B cell (primary cell): ENCODE measurements around the gene AUP1. TPM values are rescaled to one million over a fixed set of nuclear protein-coding genes. Genes with fewer than 3 reads are reported as not detected.

Experiments used
- ATAC-seq: fragments of 200-7000 bp; cut with Tn5 transposase; one replicate; pipeline ENCODE4 v1.10.0; 2021; ENCODE audit warnings: low read depth, mild to moderate bottlenecking, moderate number of reproducible peaks, moderate library complexity
- CTCF ChIA-PET: fragments of 350-600 bp; sonication (Branson Sonifier 250); formaldehyde crosslinking; loops from one replicate; lab custom pipeline; 2021; ENCODE audit warnings: antibody characterized with exemption, inconsistent platforms; lab: Charles Lee
- POLR2A ChIA-PET: fragments of 350-600 bp; sonication (Branson Sonifier 250); formaldehyde crosslinking; loops from one replicate; lab custom pipeline; 2021; ENCODE audit warnings: antibody characterized with exemption; lab: Charles Lee
- DNase-seq: peaks from one replicate; pipeline ENCODE4 v3.0.0; 2013
- H2AFZ ChIP-seq: 2 replicates; pipeline ENCODE4 v1.6.1; 2012; ENCODE audit warnings: mild to moderate bottlenecking, low read depth, low read length; ENCODE audit not compliant: insufficient read depth, poor library complexity, severe bottlenecking
- H3K27ac ChIP-seq, 2 donors: 1 replicate in 1 of 2; 2 replicates in 1 of 2; pipeline ENCODE4 v1.5.1; 2012 to 2013; ENCODE audit warnings: low read length in 2 of 2, mild to moderate bottlenecking in 2 of 2, moderate library complexity in 1 of 2
- H3K27me3 ChIP-seq, 4 experiments: fragments of 200-600 bp in 1 of 4; sonication (generic) in 1 of 4; replicated peaks in 1 of 4; 1 replicate in 2 of 4; 2 replicates in 2 of 4; pipeline versions ENCODE4 v1.6.1 to v1.7.0; 2013 to 2016; ENCODE audit warnings: low read length in 3 of 4, mild to moderate bottlenecking in 2 of 4, mixed read lengths in 1 of 4, moderate library complexity in 1 of 4; ENCODE audit not compliant: insufficient read depth in 4 of 4, control insufficient read depth in 3 of 4; ENCODE audit errors: control extremely low read depth in 1 of 4
- H3K36me3 ChIP-seq, 2 experiments: replicated peaks in 1 of 2; 1 replicate in 1 of 2; 2 replicates in 1 of 2; pipeline versions ENCODE4 v1.6.1 to v1.7.1; 2013; ENCODE audit warnings: low read length in 1 of 2; ENCODE audit not compliant: insufficient read depth in 2 of 2, control insufficient read depth in 1 of 2; ENCODE audit errors: control extremely low read depth in 1 of 2, extremely low read depth in 1 of 2
- H3K4me1 ChIP-seq, 2 donors: fragments of 200-600 bp in 1 of 2; sonication (generic) in 1 of 2; 1 replicate in 1 of 2; 2 replicates in 1 of 2; pipeline versions ENCODE4 v1.5.1 to v1.6.1; 2013 to 2017; ENCODE audit warnings: low read length in 2 of 2; ENCODE audit not compliant: control insufficient read depth in 2 of 2, insufficient read depth in 2 of 2
- H3K4me2 ChIP-seq: replicated peaks from 2 replicates; pipeline ENCODE3; 2012; ENCODE audit warnings: mild to moderate bottlenecking, low read depth, low read length; ENCODE audit not compliant: poor library complexity, severe bottlenecking
- H3K4me3 ChIP-seq, 5 experiments: fragments of 200-600 bp in 1 of 5; sonication (generic) in 1 of 5; 1 replicate in 3 of 5; 2 replicates in 2 of 5; pipeline versions ENCODE4 v1.5.1 to v1.7.0; 2011 to 2016; ENCODE audit warnings: low read length in 4 of 5, mild to moderate bottlenecking in 4 of 5, low read depth in 2 of 5, control low read depth in 1 of 5, moderate library complexity in 1 of 5; ENCODE audit not compliant: insufficient read depth in 1 of 5; ENCODE audit errors: control extremely low read depth in 1 of 5, extremely low read depth in 1 of 5
- H3K79me2 ChIP-seq: fragments of 200-600 bp; sonication (generic); one replicate; pipeline ENCODE4 v1.6.0; 2016; ENCODE audit warnings: low read length; ENCODE audit not compliant: control insufficient read depth, insufficient read depth
- H3K9ac ChIP-seq: fragments of 200-600 bp; sonication (generic); 2 replicates; pipeline ENCODE4 v1.6.1; 2017; ENCODE audit warnings: mild to moderate bottlenecking, low read length, moderate library complexity
- H3K9me3 ChIP-seq, 3 donors: one replicate each; pipeline versions ENCODE4 v1.6.1 to v1.7.1; 2013; ENCODE audit warnings: low read length in 2 of 3; ENCODE audit not compliant: control insufficient read depth in 2 of 3, insufficient read depth in 1 of 3; ENCODE audit errors: control extremely low read depth in 1 of 3
- H4K20me1 ChIP-seq: 2 replicates; pipeline ENCODE4 v1.6.0; 2012; ENCODE audit warnings: mild to moderate bottlenecking, low read length; ENCODE audit not compliant: insufficient read depth, control insufficient read depth, poor library complexity, severe bottlenecking
- H3K27ac Mint-ChIP-seq: one replicate; pipeline ENCODE4 v1.8.0; 2021; ENCODE audit warnings: mixed read lengths
- H3K27me3 Mint-ChIP-seq: one replicate; pipeline ENCODE4 v1.8.0; 2021; ENCODE audit warnings: mixed read lengths
- H3K4me1 Mint-ChIP-seq: one replicate; pipeline ENCODE4 v1.8.0; 2021; ENCODE audit warnings: mixed read lengths
- H3K4me3 Mint-ChIP-seq: one replicate; pipeline ENCODE4 v1.8.0; 2021; ENCODE audit warnings: mixed read lengths
- H3K9me3 Mint-ChIP-seq: one replicate; pipeline ENCODE4 v1.8.0; 2022; ENCODE audit warnings: mixed read lengths; ENCODE audit not compliant: insufficient read depth
- CTCF ChIP-seq: fragments of 200-600 bp; IDR thresholded peaks from one replicate; pipeline ENCODE4 v1.8.0; 2022; ENCODE audit warnings: antibody characterized with exemption, mild to moderate bottlenecking
- EZH2 ChIP-seq: IDR thresholded peaks from 2 replicates; pipeline ENCODE4 v1.6.1; 2012; ENCODE audit warnings: borderline replicate concordance, low read depth, mild to moderate bottlenecking, moderate library complexity, low read length; ENCODE audit not compliant: insufficient read depth, poor library complexity, severe bottlenecking
- WGBS: methylation state at CpG from one replicate; pipeline ENCODE4 v1.1.5; 2013; ENCODE audit warnings: missing lambda C conversion rate; ENCODE audit not compliant: insufficient coverage; 5-methylcytosine and 5-hydroxymethylcytosine counted together
- intact Hi-C: fragments of 100-400 bp; cut with micrococcal nuclease; formaldehyde crosslinking; loops from one replicate; pipeline ENCODE4 v1.10.0; 2022
- polyA plus RNA-seq: library from polyadenylated mRNA; depleted of rRNA; stranded (reverse); fragments of >200 nt; gene quantifications from 2 replicates; pipeline ENCODE4 v1.2.3, GENCODE V29; 2012
- total RNA-seq, 2 donors: library from RNA; stranded (reverse); fragments of 120-200 nt in 1 of 2; gene quantifications; 1 replicate in 1 of 2; 2 replicates in 1 of 2; pipeline versions ENCODE4 v1.2.3 to v1.2.4, GENCODE V29; 2013 to 2022

The AUP1 gene
- total and polyA plus RNA-seq, 2 donors (not counting 1 experiment from before 2014, with no cell fraction given), result 201 to 525 TPM

DNA sequence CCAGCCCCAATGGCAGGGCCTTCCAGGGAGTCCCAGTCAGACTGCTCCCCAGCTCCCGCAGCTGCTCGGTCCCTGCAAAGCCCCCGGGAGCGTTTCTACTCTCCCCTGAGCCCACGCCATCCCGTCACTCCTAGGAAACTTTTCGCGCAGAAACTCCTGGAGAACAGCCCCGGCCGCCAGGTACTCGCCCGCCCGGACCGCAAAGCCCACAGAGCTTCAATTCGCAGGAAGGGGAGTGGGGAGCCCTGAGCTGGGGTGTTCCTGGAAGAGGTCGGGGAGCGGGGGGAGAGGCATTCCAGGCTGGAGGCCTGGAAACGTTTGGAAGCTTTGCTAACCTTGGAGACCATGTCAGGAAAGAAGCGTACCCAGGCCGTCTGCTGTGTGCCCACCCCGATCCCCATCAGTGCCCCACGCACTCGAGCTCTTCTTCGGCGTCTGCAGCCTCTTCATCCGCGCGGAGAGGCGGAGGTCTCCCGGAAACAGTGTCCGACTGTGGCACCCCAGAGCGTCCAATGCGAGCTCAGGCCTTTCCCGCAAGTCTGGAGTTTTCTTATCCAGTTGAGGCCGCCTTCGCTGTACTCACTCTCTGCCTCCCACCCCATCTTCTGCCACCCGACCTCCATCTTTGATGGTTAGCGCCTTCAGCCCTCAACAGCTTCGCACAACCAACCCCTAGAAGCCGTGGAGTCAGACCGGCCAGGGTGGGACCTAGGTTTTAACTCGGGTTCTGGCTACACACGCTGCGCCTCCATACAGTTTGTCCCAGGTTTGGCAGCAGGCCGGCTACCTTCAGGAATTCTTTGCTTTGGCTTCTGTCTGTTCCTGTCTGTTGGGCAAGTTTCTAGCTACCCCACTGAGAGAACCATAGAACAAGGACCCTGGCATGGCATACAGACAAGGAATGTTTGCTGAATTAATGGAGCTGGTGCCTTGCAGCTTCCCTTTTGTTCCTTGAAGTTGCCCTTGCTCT is 25.7 kb downstream of the AUP1 start:
- peaks cover 74% of the 10 kb centered on the region for H3K4me1 Mint-ChIP-seq
- ATAC-seq, result no peak
- Histone ChIP-seq H3K27me3 (peaks cover 0 to 71% (median 29%) of the 10 kb centered on the region in 4 experiments), H3K27ac (no peak overlapping the region), H2AFZ (peak overlapping the region; percentile 73), H3K9ac (peak overlapping the region; percentile 67), H3K9me3 (peaks cover 0 to 23% (median 0%) of the 10 kb centered on the region in 3 donors), H3K4me2 (peak overlapping the region; percentile 94), H3K79me2 (peaks cover 8% of the 10 kb centered on the region), H3K36me3 (peaks cover 0 to 10% of the 10 kb centered on the region in 2 experiments), H4K20me1 (no peaks in the 10 kb centered on the region), H3K4me1 (peaks cover 53 to 56% of the 10 kb centered on the region in 2 donors), H3K4me3 (peak overlapping the region in 4 of 5 experiments; percentile 46 to 67 (median 54))
- WGBS, result 62% methylated on average over 45 of the region's 45 CpGs
- no peaks in the 10 kb centered on the region for H3K9me3 Mint-ChIP-seq
- peaks cover 54% of the 10 kb centered on the region for H3K27me3 Mint-ChIP-seq
- no peak for DNase-seq
- H3K4me3 Mint-ChIP-seq, result peak overlapping the region; percentile 86
- POLR2A ChIA-PET, result interaction anchor here (0.5 to 1.6 kb wide), 5 partner anchors 46 to 680 kb away, joined by 3 to 6 read pairs (median 3); partner anchors contain the start of gene WBP1
- no peak for TF ChIP-seq EZH2
- no peak for TF ChIP-seq CTCF
- peak overlapping the region; percentile 81 for H3K27ac Mint-ChIP-seq
- CTCF ChIA-PET, result interaction anchor here (0.8 to 8.1 kb wide), 11 partner anchors 8 to 84 kb away, joined by 3 to 111 read pairs (median 4); partner anchors contain the start of genes AUP1, CCDC142, TLX2 and TTC31
- intact Hi-C loops, result loop anchor here (1.0 kb wide), 1 partner anchor 84 kb away; no protein-coding TSS in a partner anchor
